H1 (cell line): Measurements from ENCODE around the gene MYLK. TPM values are rescaled to one million over a fixed set of nuclear protein-coding genes. Genes with fewer than 3 reads are reported as not detected.

ENCODE experiments used
- CTCF ChIA-PET: fragments of 300-600 bp; sonication (Branson Sonifier 250); formaldehyde crosslinking; loops from one replicate; lab custom pipeline; 2021; ENCODE audit not compliant: partially characterized antibody; lab: Charles Lee
- POLR2A ChIA-PET: fragments of 300-600 bp; sonication (Branson Sonifier 250); formaldehyde crosslinking; loops from one replicate; lab custom pipeline; 2021; ENCODE audit warnings: inconsistent platforms; ENCODE audit not compliant: partially characterized antibody; lab: Charles Lee
- DNase-seq, 2 experiments: peaks; one replicate each; pipeline versions ENCODE4 v3.0.0 to v3.0.0-alpha.2; 2010 to 2022; ENCODE audit warnings: low spot score in 2 of 2, low read depth in 1 of 2, mixed read lengths in 1 of 2
- FAIRE-seq: peaks from 2 replicates; lab custom pipeline; 2011; peaks lifted over from hg19 to GRCh38; lab: Jason Lieb, UNC
- H2AFZ ChIP-seq: 2 replicates; pipeline ENCODE4 v1.8.1; 2012; ENCODE audit warnings: low read length, inconsistent platforms
- H2AK5ac ChIP-seq: 2 replicates; pipeline ENCODE4 v1.6.1; 2013; ENCODE audit warnings: low read depth, low read length
- H2BK120ac ChIP-seq: replicated peaks from 2 replicates; pipeline ENCODE3; 2013; ENCODE audit warnings: low read depth, low read length, inconsistent platforms
- H2BK12ac ChIP-seq: 2 replicates; pipeline ENCODE4 v1.6.1; 2013; ENCODE audit warnings: low read depth, low read length
- H2BK15ac ChIP-seq: 2 replicates; pipeline ENCODE4 v1.6.1; 2013; ENCODE audit warnings: low read length
- H2BK20ac ChIP-seq: 2 replicates; pipeline ENCODE4 v1.6.1; 2013; ENCODE audit warnings: low read length
- H2BK5ac ChIP-seq: 2 replicates; pipeline ENCODE4 v1.6.1; 2013; ENCODE audit warnings: low read depth, low read length
- H3K14ac ChIP-seq: 2 replicates; pipeline ENCODE4 v1.6.1; 2013; ENCODE audit warnings: inconsistent platforms; ENCODE audit not compliant: insufficient read length
- H3K18ac ChIP-seq: 2 replicates; pipeline ENCODE4 v1.6.1; 2013; ENCODE audit warnings: low read length; ENCODE audit errors: extremely low read depth
- H3K23ac ChIP-seq: 2 replicates; pipeline ENCODE4 v1.6.1; 2013; ENCODE audit warnings: inconsistent platforms; ENCODE audit not compliant: insufficient read length
- H3K23me2 ChIP-seq: 2 replicates; pipeline ENCODE4 v1.6.1; 2013; ENCODE audit warnings: low read depth, low read length
- H3K27ac ChIP-seq: 2 replicates; pipeline ENCODE4 v1.6.1; 2011; ENCODE audit warnings: low read depth, low read length, inconsistent platforms
- H3K27me3 ChIP-seq, 4 experiments: replicated peaks in 1 of 4; 1 replicate in 1 of 4; 2 replicates in 3 of 4; pipeline versions ENCODE4 v1.6.1 to v1.8.1; 2011 to 2013; ENCODE audit warnings: low read length in 3 of 4, mild to moderate bottlenecking in 3 of 4, inconsistent platforms in 2 of 4, mixed read lengths in 2 of 4, moderate library complexity in 1 of 4; ENCODE audit not compliant: control insufficient read depth in 3 of 4, insufficient read depth in 3 of 4; ENCODE audit errors: extremely low read depth in 1 of 4
- H3K36me3 ChIP-seq, 4 experiments: 2 replicates each; pipeline versions ENCODE4 v1.6.1 to v1.8.1; 2011 to 2013; ENCODE audit warnings: mild to moderate bottlenecking in 4 of 4, low read length in 3 of 4, moderate library complexity in 2 of 4, control low read depth in 1 of 4, inconsistent platforms in 1 of 4; ENCODE audit not compliant: insufficient read depth in 4 of 4, control insufficient read depth in 2 of 4
- H3K4ac ChIP-seq: replicated peaks from 2 replicates; pipeline ENCODE3; 2013; ENCODE audit warnings: low read length, low read depth, mixed read lengths, inconsistent platforms; ENCODE audit not compliant: insufficient read length
- H3K4me1 ChIP-seq, 4 experiments: replicated peaks in 1 of 4; 1 replicate in 1 of 4; 2 replicates in 3 of 4; pipeline versions ENCODE4 v1.6.1 to v1.8.1; 2011 to 2013; ENCODE audit warnings: low read length in 3 of 4, inconsistent platforms in 2 of 4, mixed read lengths in 1 of 4; ENCODE audit not compliant: insufficient read depth in 4 of 4, control insufficient read depth in 3 of 4
- H3K4me2 ChIP-seq, 2 experiments: 2 replicates each; pipeline versions ENCODE4 v1.6.1 to v1.8.1; 2011 to 2013; ENCODE audit warnings: low read depth in 2 of 2, low read length in 2 of 2, control low read depth in 1 of 2, inconsistent platforms in 1 of 2, mild to moderate bottlenecking in 1 of 2; ENCODE audit not compliant: insufficient read depth in 1 of 2
- H3K4me3 ChIP-seq, 4 experiments: fragments of 200-600, 300-600 bp in 1 of 4; sonication (generic), shearing (Covaris generic), sonication (Bioruptor Twin) in 1 of 4; 2 replicates each; pipeline versions ENCODE4 v1.5.1 to v1.8.1; 2011 to 2016; ENCODE audit warnings: low read length in 4 of 4, low read depth in 3 of 4, control low read depth in 2 of 4, inconsistent platforms in 2 of 4, mild to moderate bottlenecking in 2 of 4, mixed read lengths in 1 of 4, moderate library complexity in 1 of 4; ENCODE audit not compliant: insufficient read depth in 2 of 4; ENCODE audit errors: extremely low read depth in 1 of 4
- H3K56ac ChIP-seq: replicated peaks from 2 replicates; pipeline ENCODE3; 2013; ENCODE audit warnings: low read depth, mild to moderate bottlenecking, mixed read lengths, low read length, inconsistent platforms; ENCODE audit not compliant: insufficient read length
- H3K79me1 ChIP-seq: 2 replicates; pipeline ENCODE4 v1.6.1; 2013; ENCODE audit warnings: low read depth, low read length, control low read depth
- H3K79me2 ChIP-seq, 2 experiments: 2 replicates each; pipeline versions ENCODE4 v1.6.1 to v1.8.1; 2012 to 2013; ENCODE audit warnings: low read length in 2 of 2, mild to moderate bottlenecking in 2 of 2, inconsistent platforms in 1 of 2; ENCODE audit not compliant: insufficient read depth in 2 of 2, control insufficient read depth in 1 of 2
- H3K9ac ChIP-seq, 4 experiments: replicated peaks in 1 of 4; 1 replicate in 1 of 4; 2 replicates in 3 of 4; pipeline versions ENCODE4 v1.6.1 to v1.8.1; 2011 to 2013; ENCODE audit warnings: low read depth in 3 of 4, low read length in 3 of 4, control low read depth in 2 of 4, mild to moderate bottlenecking in 2 of 4, moderate library complexity in 2 of 4, inconsistent platforms in 1 of 4; ENCODE audit errors: extremely low read depth in 1 of 4
- H3K9me3 ChIP-seq, 2 experiments: 2 replicates each; pipeline versions ENCODE4 v1.6.1 to v1.8.1; 2012 to 2013; ENCODE audit warnings: mild to moderate bottlenecking in 2 of 2, moderate library complexity in 2 of 2, control low read depth in 1 of 2, inconsistent platforms in 1 of 2, low read depth in 1 of 2, low read length in 1 of 2, mixed read lengths in 1 of 2; ENCODE audit not compliant: insufficient read depth in 2 of 2
- H4K20me1 ChIP-seq, 2 experiments: replicated peaks in 1 of 2; 2 replicates each; pipeline versions ENCODE3 to v1.8.1; 2011 to 2013; ENCODE audit warnings: inconsistent platforms in 2 of 2, low read length in 2 of 2, mild to moderate bottlenecking in 1 of 2; ENCODE audit not compliant: insufficient read depth in 2 of 2, control insufficient read depth in 1 of 2
- H4K5ac ChIP-seq: 2 replicates; pipeline ENCODE4 v1.6.1; 2013; ENCODE audit warnings: low read length, low read depth, mixed read lengths, inconsistent platforms; ENCODE audit not compliant: insufficient read length
- H4K8ac ChIP-seq: 2 replicates; pipeline ENCODE4 v1.8.0; 2013; ENCODE audit warnings: mild to moderate bottlenecking, moderate library complexity, low read length, inconsistent platforms; ENCODE audit not compliant: insufficient read depth; ENCODE audit errors: extremely low read depth
- H4K91ac ChIP-seq: replicated peaks from 2 replicates; pipeline ENCODE3; 2013; ENCODE audit warnings: low read length, mixed read lengths, inconsistent platforms; ENCODE audit not compliant: insufficient read length
- CTCF ChIP-seq, 3 experiments: IDR thresholded peaks; 1 replicate in 2 of 3; 2 replicates in 1 of 3; pipeline versions ENCODE4 v1.5.1 to v1.6.1; 2011; ENCODE audit warnings: low read length in 3 of 3, mild to moderate bottlenecking in 3 of 3, inconsistent platforms in 2 of 3, low read depth in 1 of 3, moderate library complexity in 1 of 3; ENCODE audit not compliant: insufficient read depth in 1 of 3; ENCODE audit errors: control extremely low read depth in 1 of 3
- MAX ChIP-seq: IDR thresholded peaks from 2 replicates; pipeline ENCODE4 v1.6.1; 2012; ENCODE audit warnings: inconsistent platforms
- RAD21 ChIP-seq, 2 experiments: IDR thresholded peaks in 1 of 2; conservative IDR thresholded peaks in 1 of 2; 2 replicates each; pipeline ENCODE4 v1.6.1; 2011; ENCODE audit warnings: low read depth in 2 of 2, low read length in 2 of 2, improper control_type of control experiment in 1 of 2, inconsistent platforms in 1 of 2, mild to moderate bottlenecking in 1 of 2, moderate library complexity in 1 of 2
- TEAD4 ChIP-seq: IDR thresholded peaks from 2 replicates; pipeline ENCODE4 v1.6.1; 2012; ENCODE audit warnings: low read depth, low read length, inconsistent platforms, mixed read lengths
- WGBS, 2 experiments: shearing (Covaris generic) in 1 of 2; methylation state at CpG; one replicate each; pipeline versions ENCODE4 v1.1.6 to v1.1.7; 2013 to 2015; ENCODE audit warnings: low lambda C conversion rate in 2 of 2, mixed read lengths in 2 of 2, inconsistent platforms in 1 of 2, low coverage in 1 of 2, missing lambda C conversion rate in 1 of 2; ENCODE audit not compliant: insufficient replicate concordance in 2 of 2, insufficient coverage in 1 of 2, insufficient read length in 1 of 2; ENCODE audit errors: extremely low coverage in 1 of 2, missing lambda C conversion rate in 1 of 2; 5-methylcytosine and 5-hydroxymethylcytosine counted together
- polyA plus RNA-seq, 7 experiments: library from polyadenylated mRNA; depleted of rRNA in 3 of 7; stranded (reverse) in 5 of 7; unstranded in 2 of 7; fragments of >200 nt in 5 of 7; fragments of 200-250 nt in 2 of 7; gene quantifications; 1 replicate in 5 of 7; 2 replicates in 1 of 7; 4 replicates in 1 of 7; pipeline versions ENCODE4 v1.2.1 to v1.2.3, GENCODE V29; 2011 to 2013; ENCODE audit warnings: missing spikeins in 2 of 7, mixed read lengths in 2 of 7
- total RNA-seq: library from RNA; stranded (reverse); fragmentation: NEBNext Ultra II Directional; extraction: Animal tissue kit (Norgen Biotek cat#: 25700); gene quantifications from 2 replicates; pipeline ENCODE4 v1.2.1, GENCODE V29; 2021

MYLK gene
- total and polyA plus RNA-seq, 2 of the 8 experiments (the other 6 are each of a cell fraction or from before 2014, with no cell fraction given), result 11.6 to 21.3 TPM

GRCh38 chr3:123803521-123803920, 80.6 kb downstream of the MYLK start:
- Histone ChIP-seq H2BK15ac (no peak overlapping the region), H3K79me2 (no peaks in the 10 kb centered on the region), H4K5ac (no peak overlapping the region), H3K9me3 (no peaks in the 10 kb centered on the region), H3K18ac (no peak overlapping the region), H3K4me1 (peaks cover 0 to 3% (median 0%) of the 10 kb centered on the region in 4 experiments; a peak in 5 of 7 replicates), H3K4me3 (no peak overlapping the region), H2BK12ac (no peak overlapping the region), H3K23ac (no peak overlapping the region), H3K79me1 (no peaks in the 10 kb centered on the region), H3K4ac (no peak overlapping the region), H2BK20ac (no peak overlapping the region), H2AFZ (no peak overlapping the region), H2AK5ac (no peak overlapping the region), H2BK120ac (no peak overlapping the region), H2BK5ac (no peak overlapping the region), H3K23me2 (no peaks in the 10 kb centered on the region), H3K56ac (no peak overlapping the region), H3K14ac (no peak overlapping the region), H4K20me1 (no peaks in the 10 kb centered on the region), H4K91ac (no peak overlapping the region), H3K4me2 (no peak overlapping the region), H3K9ac (no peak overlapping the region), H4K8ac (no peak overlapping the region), H3K27me3 (no peaks in the 10 kb centered on the region), H3K36me3 (no peaks in the 10 kb centered on the region), H3K27ac (no peak overlapping the region)
- POLR2A ChIA-PET, result no interaction called here
- DNase-seq, result no peak
- CTCF ChIA-PET, result interaction anchor here (0.7 to 2.8 kb wide), 11 partner anchors 9 to 179 kb away, joined by 3 to 18 read pairs (median 5); no protein-coding TSS in a partner anchor
- WGBS, 2 experiments, result 69% methylated on average over 5 of the region's 5 CpGs; no CpG with 5 or more reads in 1 of the 2 experiments
- FAIRE-seq, result no peak
- TF ChIP-seq CTCF (IDR thresholded peaks at IDR 0.05; ENCODE audit: control extremely low read depth in 1 of 3, insufficient read depth in 1 of 3, low read depth in 1 of 3, low read length in 3 of 3) (peak; percentile 36 to 45 (median 44)), MAX (peak; percentile 31; the same call in 1 of the 2 replicates), TEAD4 (no peak), RAD21 (IDR thresholded peaks at IDR 0.05 in 1 of 2, conservative IDR thresholded peaks at IDR 0.05 in 1 of 2; ENCODE audit: low read depth in 2 of 2, low read length in 2 of 2) (peak; percentile 43 to 63; a peak in 3 of 4 replicates)
